HUES48 (cell line): ENCODE measurements around the gene HNRNPH1.

Experiments
- H3K27ac ChIP-seq: one replicate; pipeline ENCODE4 v1.7.0; 2013; ENCODE audit warnings: low read depth, low read length, inconsistent platforms
- H3K27me3 ChIP-seq: 2 replicates; pipeline ENCODE4 v1.6.1; 2013; ENCODE audit warnings: mild to moderate bottlenecking, low read length; ENCODE audit not compliant: control insufficient read depth, insufficient read depth
- H3K36me3 ChIP-seq: 2 replicates; pipeline ENCODE4 v1.6.1; 2013; ENCODE audit warnings: low read length; ENCODE audit not compliant: control insufficient read depth, insufficient read depth
- H3K4me1 ChIP-seq: 2 replicates; pipeline ENCODE4 v1.6.1; 2013; ENCODE audit warnings: mild to moderate bottlenecking, low read length; ENCODE audit not compliant: control insufficient read depth, insufficient read depth
- H3K4me3 ChIP-seq: 2 replicates; pipeline ENCODE4 v1.5.1; 2013; ENCODE audit warnings: mild to moderate bottlenecking, low read depth, low read length
- H3K9ac ChIP-seq: 2 replicates; pipeline ENCODE4 v1.6.1; 2013; ENCODE audit warnings: mild to moderate bottlenecking, low read depth, low read length, moderate library complexity
- H3K9me3 ChIP-seq: 2 replicates; pipeline ENCODE4 v1.6.1; 2013; ENCODE audit warnings: low read length; ENCODE audit not compliant: control insufficient read depth, insufficient read depth

Gene HNRNPH1

GRCh38 chr5:179610903-179611265 lies 12.6 kb downstream of the HNRNPH1 start:
- H3K27me3 ChIP-seq = no peaks in the 10 kb centered on the region
- peak overlapping the region; percentile 11 for H3K27ac ChIP-seq
- H3K9ac ChIP-seq = no peak overlapping the region
- H3K4me3 ChIP-seq = no peak overlapping the region
- H3K4me1 ChIP-seq = 0 out of 2 replicates have a peak, but pooled peaks cover 3% of the 10 kb centered on the region
- peaks cover 94% of the 10 kb centered on the region for H3K36me3 ChIP-seq
- no peaks in the 10 kb centered on the region for H3K9me3 ChIP-seq

DNA sequence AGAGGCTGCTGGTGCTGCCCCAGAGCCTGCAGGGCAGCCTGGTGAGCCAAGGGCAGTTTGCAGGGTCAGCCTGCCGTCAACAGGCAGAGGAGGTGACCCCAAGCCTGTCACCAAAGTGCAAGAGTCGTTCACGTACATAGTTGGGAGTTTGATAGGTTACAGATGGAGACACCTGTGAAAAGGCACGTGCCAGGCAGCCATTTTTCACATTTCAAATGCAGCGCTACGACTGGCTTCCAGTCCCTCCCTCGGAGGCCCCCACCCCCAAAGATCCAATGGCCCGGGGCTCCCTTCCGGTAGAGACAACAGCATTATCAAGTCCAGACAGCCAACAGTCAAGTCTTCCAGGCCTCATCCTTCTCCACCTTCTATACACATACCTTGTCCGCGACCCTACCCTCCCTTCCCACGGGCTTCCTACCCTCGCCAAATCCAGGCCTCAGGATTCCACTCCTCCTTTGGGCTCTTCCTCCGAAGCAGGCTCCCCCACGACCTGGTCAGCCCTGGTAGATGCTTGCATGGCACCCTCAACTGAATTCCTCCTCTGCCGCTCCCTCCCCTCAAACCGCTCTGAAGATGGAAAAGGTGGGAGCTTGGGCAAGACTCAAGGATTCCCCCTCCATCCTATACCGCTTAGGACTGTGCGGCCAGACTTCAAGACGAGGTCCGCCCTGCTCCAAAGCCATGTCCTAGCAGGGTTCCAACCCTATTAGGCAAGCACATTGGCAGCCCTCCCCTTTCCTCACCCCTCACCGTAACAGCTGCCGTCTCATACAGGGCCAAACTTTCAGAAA lies 13.2 kb downstream of the HNRNPH1 start:
- Histone ChIP-seq H3K36me3 (peaks cover 94% of the 10 kb centered on the region), H3K27ac (peak overlapping the region; percentile 11), H3K27me3 (no peaks in the 10 kb centered on the region), H3K4me1 (0 out of 2 replicates have a peak, but pooled peaks cover 3% of the 10 kb centered on the region), H3K9ac (no peak overlapping the region), H3K9me3 (no peaks in the 10 kb centered on the region), H3K4me3 (no peak overlapping the region)

DNA sequence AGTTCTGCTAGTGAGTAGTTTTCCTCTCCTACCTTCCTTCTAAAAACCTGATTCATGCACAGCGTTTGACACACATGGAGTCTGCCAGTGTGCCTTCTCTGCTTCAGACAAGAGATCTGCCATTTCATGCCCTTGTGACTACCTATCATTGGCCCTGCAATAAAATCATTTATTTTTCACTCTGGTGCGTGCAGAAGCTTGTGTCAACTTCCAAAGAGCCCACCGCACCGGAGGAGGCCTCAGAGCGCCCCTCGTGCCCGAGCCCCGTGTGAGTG lies 13.7 kb downstream of the HNRNPH1 start:
- Histone ChIP-seq H3K4me3 (no peak overlapping the region), H3K27me3 (no peaks in the 10 kb centered on the region), H3K27ac (peak overlapping the region; percentile 4), H3K36me3 (peaks cover 93% of the 10 kb centered on the region), H3K4me1 (0 out of 2 replicates have a peak, but pooled peaks cover 3% of the 10 kb centered on the region), H3K9me3 (no peaks in the 10 kb centered on the region), H3K9ac (no peak overlapping the region)

DNA sequence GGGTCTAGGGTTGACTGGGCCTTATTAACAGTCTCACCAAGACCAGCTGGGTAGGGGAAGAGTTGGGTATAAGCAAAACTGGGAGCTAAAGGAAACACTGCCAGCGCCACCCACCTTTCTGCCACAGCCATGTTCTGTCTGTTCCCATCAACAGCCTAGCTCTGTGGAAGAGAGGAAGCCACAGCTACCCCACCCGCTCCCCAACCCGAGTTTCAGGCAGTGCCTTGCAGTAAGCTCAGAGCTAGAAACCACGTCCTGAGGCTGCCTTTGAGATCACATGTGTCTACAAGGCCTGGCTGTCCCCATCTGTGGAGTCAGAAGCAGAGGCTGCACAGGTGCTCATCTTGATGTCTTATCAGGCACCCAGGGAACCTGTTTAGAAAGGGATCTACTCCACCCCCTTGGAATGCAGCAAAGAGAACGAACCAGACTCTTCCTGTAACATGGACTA lies 15.3 kb downstream of the HNRNPH1 start:
- Histone ChIP-seq H3K9ac (no peak overlapping the region), H3K27me3 (no peaks in the 10 kb centered on the region), H3K27ac (peak overlapping the region; percentile 24), H3K4me3 (no peak overlapping the region), H3K4me1 (0 out of 2 replicates have a peak, but pooled peaks cover 3% of the 10 kb centered on the region), H3K36me3 (peaks cover 85% of the 10 kb centered on the region), H3K9me3 (no peaks in the 10 kb centered on the region)

GRCh38 chr5:179607160-179607931 lies 16.1 kb downstream of the HNRNPH1 start:
- Histone ChIP-seq H3K27me3 (no peaks in the 10 kb centered on the region), H3K4me3 (no peak overlapping the region), H3K9ac (no peak overlapping the region), H3K27ac (peak overlapping the region; percentile 24), H3K4me1 (0 out of 2 replicates have a peak, but pooled peaks cover 3% of the 10 kb centered on the region), H3K9me3 (no peaks in the 10 kb centered on the region), H3K36me3 (peaks cover 82% of the 10 kb centered on the region)

GRCh38 chr5:179606910-179607159 lies 16.6 kb downstream of the HNRNPH1 start:
- no peak overlapping the region for H3K9ac ChIP-seq
- H3K9me3 ChIP-seq = no peaks in the 10 kb centered on the region
- H3K27me3 ChIP-seq = no peaks in the 10 kb centered on the region
- H3K36me3 ChIP-seq = peaks cover 84% of the 10 kb centered on the region
- 0 out of 2 replicates have a peak, but pooled peaks cover 3% of the 10 kb centered on the region for H3K4me1 ChIP-seq
- no peak overlapping the region for H3K4me3 ChIP-seq
- no peak overlapping the region for H3K27ac ChIP-seq

DNA sequence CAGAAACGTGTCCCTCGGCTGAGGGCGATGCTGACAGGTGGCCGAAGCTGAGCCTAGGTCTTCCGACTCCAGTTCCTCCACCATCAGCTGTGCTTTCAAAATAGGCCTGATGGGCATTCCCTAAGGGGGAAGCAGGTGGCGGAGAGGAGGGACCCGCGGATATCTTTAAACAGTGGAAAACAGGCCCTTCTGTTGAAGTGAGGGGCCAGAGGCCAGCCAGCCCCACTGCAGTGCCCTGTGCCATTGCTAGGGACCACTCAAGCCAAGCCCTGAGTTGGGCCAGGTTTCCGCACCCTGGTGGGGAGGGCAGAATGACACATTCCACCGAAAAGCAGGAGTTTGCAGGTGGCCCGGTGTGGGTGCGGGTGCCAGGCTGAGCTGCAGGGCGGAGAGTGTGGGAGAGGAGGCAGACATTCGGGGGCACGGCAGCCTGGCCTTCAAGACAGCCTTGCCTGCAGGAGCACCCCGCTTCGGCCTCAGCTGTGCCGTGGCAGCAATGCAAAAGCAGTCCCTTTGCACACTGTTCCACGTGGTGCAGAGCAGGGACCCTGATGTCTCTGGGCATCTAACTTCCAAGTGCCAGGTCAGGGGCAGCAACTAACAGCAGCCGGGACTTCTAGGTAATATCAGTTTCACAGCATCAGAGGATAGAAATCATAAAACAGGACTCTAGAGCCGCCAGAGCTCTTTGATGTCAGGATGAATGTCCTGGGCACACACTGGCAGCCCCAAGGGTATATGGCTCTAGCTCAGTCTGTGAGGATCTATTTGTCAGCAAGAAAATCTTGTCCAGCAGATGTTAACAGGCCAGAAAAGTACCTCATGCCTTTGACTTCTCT lies 17.2 kb downstream of the HNRNPH1 start:
- no peak overlapping the region for H3K9ac ChIP-seq
- no peaks in the 10 kb centered on the region for H3K27me3 ChIP-seq
- H3K27ac ChIP-seq = no peak overlapping the region
- H3K4me1 ChIP-seq = 0 out of 2 replicates have a peak, but pooled peaks cover 3% of the 10 kb centered on the region
- no peak overlapping the region for H3K4me3 ChIP-seq
- peaks cover 81% of the 10 kb centered on the region for H3K36me3 ChIP-seq
- H3K9me3 ChIP-seq = no peaks in the 10 kb centered on the region

GRCh38 chr5:179605026-179605833 lies 18.2 kb downstream of the HNRNPH1 start:
- Histone ChIP-seq H3K36me3 (peaks cover 74% of the 10 kb centered on the region), H3K4me1 (no peaks in the 10 kb centered on the region)

GRCh38 chr5:179603308-179603707 lies 20.2 kb downstream of the HNRNPH1 start:
- H3K4me3 ChIP-seq = no peak overlapping the region
- peaks cover 78% of the 10 kb centered on the region for H3K36me3 ChIP-seq
- H3K27ac ChIP-seq = no peak overlapping the region
- no peaks in the 10 kb centered on the region for H3K4me1 ChIP-seq
- H3K9me3 ChIP-seq = no peaks in the 10 kb centered on the region
- H3K9ac ChIP-seq = no peak overlapping the region
- no peaks in the 10 kb centered on the region for H3K27me3 ChIP-seq

More at GRCh38 chr5:179605026-179605833, 18.2 kb downstream of the HNRNPH1 start:
- H3K4me3 ChIP-seq = no peak overlapping the region
- H3K27me3 ChIP-seq = no peaks in the 10 kb centered on the region
- H3K9me3 ChIP-seq = no peaks in the 10 kb centered on the region
- no peak overlapping the region for H3K27ac ChIP-seq
- H3K9ac ChIP-seq = no peak overlapping the region

DNA sequence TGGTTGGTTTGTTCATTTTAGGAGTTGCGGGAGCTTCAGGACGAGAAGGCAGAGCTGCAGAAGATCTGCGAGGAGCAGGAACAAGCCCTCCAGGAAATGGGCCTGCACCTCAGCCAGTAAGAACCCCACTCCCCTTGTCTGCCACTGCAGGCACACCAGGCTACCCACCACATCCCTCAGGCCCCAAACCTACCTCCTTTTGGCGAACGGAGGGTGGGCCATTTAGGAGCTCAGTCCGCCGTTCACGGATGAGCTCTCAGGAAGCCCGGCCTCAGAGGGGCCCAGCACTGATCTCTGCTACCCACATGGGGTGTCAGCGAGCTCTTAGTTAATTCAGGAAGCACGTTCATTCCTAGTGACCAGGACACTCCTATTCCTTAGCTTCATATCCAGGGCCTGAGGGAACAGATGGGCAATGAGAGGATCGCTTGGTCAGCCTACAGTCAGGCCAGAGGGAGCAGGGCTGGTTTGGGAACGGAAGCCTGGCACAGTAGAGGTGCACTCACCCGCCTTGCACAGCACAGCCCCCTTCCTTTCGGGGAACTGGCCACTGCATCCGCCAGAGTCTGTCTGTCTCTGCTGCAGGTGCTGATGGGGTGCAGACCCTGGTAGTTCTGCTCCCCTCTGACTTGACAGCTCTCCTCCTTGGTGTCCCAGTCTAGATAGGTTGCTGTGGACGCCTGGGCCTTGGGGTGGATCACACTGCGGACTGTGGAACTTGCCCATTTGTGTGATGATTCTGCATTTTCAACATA lies 21.4 kb downstream of the HNRNPH1 start:
- H3K36me3 ChIP-seq = peaks cover 74% of the 10 kb centered on the region
- H3K4me3 ChIP-seq = no peak overlapping the region
- H3K4me1 ChIP-seq = no peaks in the 10 kb centered on the region
- no peaks in the 10 kb centered on the region for H3K9me3 ChIP-seq
- H3K27me3 ChIP-seq = no peaks in the 10 kb centered on the region
- no peak overlapping the region for H3K9ac ChIP-seq
- H3K27ac ChIP-seq = no peak overlapping the region
